ENCODE results near the gene IL27RA. TPM values are rescaled to one million over a fixed set of nuclear protein-coding genes. Genes with fewer than 3 reads are reported as not detected.

Gene IL27RA
- total RNA-seq = 1 to 10 TPM in 5 of 6 donors, under 1 TPM in 1; 0.88 to 8.2 (median 1.9) TPM
- 1 to 10 TPM; 1.4 to 3.1 TPM for polyA plus RNA-seq

- ATAC-seq (peak; percentile 74 to 90 (median 90)), DNase-seq (peak; percentile 55 to 89 (median 62)), FAIRE-seq (no peak)
- Histone ChIP-seq H3K36me3 (no peaks in the 10 kb centered on the region), H3K27me3 (no peaks in the 10 kb centered on the region), H3K4me1 (peaks cover 0 to 3% (median 0%) of the 10 kb centered on the region in 3 donors), H3K9me3 (no peaks in the 10 kb centered on the region), H3K4me3 (peak within 1 kb of the TSS; percentile 37 to 67 (median 48)), H3K27ac (peak within 1 kb of the TSS in 3 of 4 donors; percentile 45 to 59 (median 57))
- intact Hi-C loops (cut with DNase I) = no loop called here
- peak; percentile 38 to 63 (median 50) for TF ChIP-seq CTCF (IDR thresholded peaks at IDR 0.05)
- 0 to 1% methylated on average over 54 to 63 of the region's 63 CpGs for WGBS, 2 donors
These were observed at the start of gene IL27RA for GRCh38 chr19:14031719-14032480. IL27RA (plus strand) TSS chr19:14031762; CDS start chr19:14031873, 111 bp downstream.

- no peak for TF ChIP-seq CTCF (IDR thresholded peaks at IDR 0.05)
- no peaks in the 10 kb centered on the region for H3K27me3 ChIP-seq
- intact Hi-C loops (cut with DNase I) = no loop called here
- H3K27ac ChIP-seq = no peak overlapping the region
- no peak for FAIRE-seq
- no peak for DNase-seq
- H3K4me1 ChIP-seq = no peaks in the 10 kb centered on the region
- H3K9me3 ChIP-seq = no peaks in the 10 kb centered on the region
- no peak overlapping the region for H3K4me3 ChIP-seq
- peaks cover 0 to 4% (median 0%) of the 10 kb centered on the region in 3 donors for H3K36me3 ChIP-seq
- ATAC-seq = peak in 2 of 4 donors; percentile 44 to 46
- WGBS, 2 donors = 92% methylated on average over 13 to 17 of the region's 17 CpGs
These were observed 49.5 kb upstream of the IL27RA start for GRCh38 chr19:13981988-13982501.

- no peaks in the 10 kb centered on the region for H3K27me3 ChIP-seq
- H3K4me3 ChIP-seq = no peak overlapping the region
- ATAC-seq (no peak), FAIRE-seq (no peak), DNase-seq (no peak)
- peaks cover 0 to 4% (median 0%) of the 10 kb centered on the region in 3 donors for H3K36me3 ChIP-seq
- no peak for TF ChIP-seq CTCF (IDR thresholded peaks at IDR 0.05)
- H3K9me3 ChIP-seq = no peaks in the 10 kb centered on the region
- H3K27ac ChIP-seq = no peak overlapping the region
- no peaks in the 10 kb centered on the region for H3K4me1 ChIP-seq
- intact Hi-C loops (cut with DNase I) = no loop called here
- 97 to 99% methylated on average over 9 of the region's 9 CpGs for WGBS, 2 donors
These were observed 48.8 kb upstream of the IL27RA start for GRCh38 chr19:13982773-13983172.

GRCh38 chr19:13983213-13983889, 48.2 kb upstream of the IL27RA start:
- peaks cover 0 to 4% (median 0%) of the 10 kb centered on the region in 3 donors for H3K36me3 ChIP-seq
- no peak overlapping the region for H3K4me3 ChIP-seq
- peak in 2 of 6 donors; percentile 36 to 83 for DNase-seq
- H3K27me3 ChIP-seq = no peaks in the 10 kb centered on the region
- intact Hi-C loops (cut with DNase I) = no loop called here
- ATAC-seq = peak in 2 of 4 donors; percentile 33 to 59
- H3K27ac ChIP-seq = no peak overlapping the region
- no peaks in the 10 kb centered on the region for H3K4me1 ChIP-seq
- no peaks in the 10 kb centered on the region for H3K9me3 ChIP-seq
- 90 to 91% methylated on average over 21 of the region's 21 CpGs for WGBS, 2 donors
- TF ChIP-seq CTCF (IDR thresholded peaks at IDR 0.05) = no peak
- FAIRE-seq = no peak

Measured in pancreas (tissue), 10 donors.